NCI-H2196 (cell line): ENCODE results near the gene RTP5.
"Not testable (repeated sequence)": the region's sequence is repeated elsewhere in the genome, so short reads cannot be mapped to it uniquely, and the experiment has no call there.

Source experiments
- DNase-seq: peaks from one replicate; lab custom pipeline; 2025; ENCODE audit not compliant: unreplicated experiment; lab: John Stamatoyannopoulos, UW

Gene RTP5

DNA sequence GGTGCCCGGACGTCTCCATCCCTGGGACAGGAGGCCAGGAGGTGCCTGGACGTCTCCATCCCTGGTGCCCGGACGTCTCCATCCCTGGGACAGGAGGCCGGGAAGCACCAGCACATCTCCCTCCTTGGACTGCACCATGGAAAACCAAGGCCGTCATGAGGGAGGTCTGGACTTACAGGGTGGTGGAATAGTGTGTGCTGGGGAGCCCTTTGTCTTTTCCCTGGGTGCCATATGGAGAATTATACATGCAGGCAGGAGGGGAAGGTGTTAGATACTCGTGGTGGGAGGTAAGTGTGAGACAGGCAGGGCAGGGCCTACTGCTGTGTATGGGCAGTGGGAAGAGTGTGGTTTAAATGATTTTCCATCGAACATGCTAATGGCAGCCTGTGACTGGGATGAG lies 52.9 kb downstream of the RTP5 start:
- DNase-seq: no peak

DNA sequence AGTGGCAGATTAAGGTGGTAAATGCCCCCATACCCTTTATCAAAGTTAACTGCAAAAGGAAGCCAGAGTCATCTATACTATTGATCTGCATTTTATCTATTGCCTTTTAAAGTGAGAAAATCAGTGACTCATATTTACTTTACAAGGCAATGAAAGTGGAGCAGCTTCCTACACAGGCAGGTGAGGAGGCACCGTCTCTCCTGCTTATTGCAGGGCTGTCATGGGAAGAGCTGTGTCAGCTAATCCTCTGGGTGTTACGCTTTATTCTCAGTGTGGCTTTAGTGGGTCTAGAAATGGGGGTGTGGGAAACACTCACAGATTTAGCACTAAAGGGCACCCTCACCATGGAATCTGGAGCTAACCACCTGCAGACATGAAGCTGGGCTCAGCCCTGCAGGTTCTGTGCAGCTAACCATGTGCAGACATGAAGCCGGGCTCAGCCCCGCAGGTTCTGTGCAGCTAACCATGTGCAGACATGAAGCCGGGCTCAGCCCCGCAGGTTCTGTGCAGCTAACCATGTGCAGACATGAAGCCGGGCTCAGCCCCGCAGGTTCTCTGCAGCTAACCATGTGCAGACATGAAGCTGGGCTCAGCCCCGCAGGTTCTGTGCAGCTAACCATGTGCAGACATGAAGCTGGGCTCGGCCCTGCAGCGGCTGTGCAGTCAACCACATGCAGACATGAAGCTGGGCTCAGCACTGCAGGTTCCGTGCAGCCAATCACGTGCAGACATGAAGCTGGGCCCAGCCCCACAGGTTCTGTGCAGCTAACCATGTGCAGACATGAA lies 53.5 kb downstream of the RTP5 start:
- DNase-seq: not testable (repeated sequence)
